IPS-NIHi7 (cell line): ENCODE data around the gene DENND5A.
"Not testable (repeated sequence)": the region's sequence is repeated elsewhere in the genome, so short reads cannot be mapped to it uniquely, and the experiment has no call there.

Source experiments
- DNase-seq: peaks from one replicate; pipeline ENCODE4 v3.0.0; 2012; ENCODE audit warnings: mixed read lengths; ENCODE audit errors: extremely low spot score

The DENND5A gene

GRCh38 chr11:9177438-9178091, 87.6 kb downstream of the DENND5A start:
- no peak for DNase-seq

GRCh38 chr11:9176550-9176949, 88.6 kb downstream of the DENND5A start:
- no peak for DNase-seq

GRCh38 chr11:9176136-9176535, 89.0 kb downstream of the DENND5A start:
- no peak for DNase-seq

GRCh38 chr11:9172389-9172788, 92.8 kb downstream of the DENND5A start:
- DNase-seq = no peak

GRCh38 chr11:9170450-9170849, 94.7 kb downstream of the DENND5A start:
- DNase-seq = no peak

- DNase-seq = no peak
Observed at GRCh38 chr11:9169595-9170295, 95.4 kb downstream of the DENND5A start.

- DNase-seq = not testable (repeated sequence)
Observed at GRCh38 chr11:9161991-9162390, 103.2 kb downstream of the DENND5A start.

- no peak for DNase-seq
Observed at GRCh38 chr11:9160166-9160565, 105.0 kb downstream of the DENND5A start.

GRCh38 chr11:9158898-9159391, 106.2 kb downstream of the DENND5A start:
- no peak for DNase-seq

- no peak for DNase-seq
Observed at GRCh38 chr11:9155930-9156329, 109.2 kb downstream of the DENND5A start.

- no peak for DNase-seq
Observed at GRCh38 chr11:9153651-9154050, 111.5 kb downstream of the DENND5A start.

GRCh38 chr11:9151631-9152030, 113.5 kb downstream of the DENND5A start:
- DNase-seq = no peak

- DNase-seq = no peak
Observed at GRCh38 chr11:9150926-9151325, 114.2 kb downstream of the DENND5A start.

GRCh38 chr11:9150501-9150900, 114.6 kb downstream of the DENND5A start:
- no peak for DNase-seq

- no peak for DNase-seq
Observed at GRCh38 chr11:9148727-9149126, 116.4 kb downstream of the DENND5A start.

- DNase-seq = no peak
Observed at GRCh38 chr11:9148035-9148434, 117.1 kb downstream of the DENND5A start.

- no peak for DNase-seq
Observed at GRCh38 chr11:9146477-9146876, 118.7 kb downstream of the DENND5A start.

- no peak for DNase-seq
Observed at GRCh38 chr11:9145283-9145682, 119.9 kb downstream of the DENND5A start.

- DNase-seq = no peak
Observed at GRCh38 chr11:9144828-9145227, 120.3 kb downstream of the DENND5A start.

- no peak for DNase-seq
Observed at GRCh38 chr11:9143721-9144120, 121.4 kb downstream of the DENND5A start.

GRCh38 chr11:9142732-9143131, 122.4 kb downstream of the DENND5A start:
- DNase-seq = no peak

GRCh38 chr11:9141186-9141585, 124.0 kb downstream of the DENND5A start:
- DNase-seq = no peak

GRCh38 chr11:9139628-9140357, 125.4 kb downstream of the DENND5A start:
- no peak for DNase-seq
